Endodermal cell (in vitro differentiated cells): ENCODE data around the gene IL1RAPL2. TPM values are rescaled to one million over a fixed set of nuclear protein-coding genes. Genes with fewer than 3 reads are reported as not detected.
"Not testable (repeated sequence)": the region's sequence is repeated elsewhere in the genome, so short reads cannot be mapped to it uniquely, and the experiment has no call there.

Experiments
- DNase-seq: peaks from one replicate; pipeline ENCODE4 v3.0.0-alpha.2; 2017
- H3K27ac ChIP-seq: 2 replicates; pipeline ENCODE4 v1.5.1; 2013; ENCODE audit warnings: mild to moderate bottlenecking, low read depth, low read length, moderate library complexity
- H3K27me3 ChIP-seq: 2 replicates; pipeline ENCODE4 v1.6.1; 2013; ENCODE audit warnings: mild to moderate bottlenecking, low read length, moderate library complexity; ENCODE audit not compliant: insufficient read depth, control insufficient read depth, poor library complexity, severe bottlenecking
- H3K36me3 ChIP-seq: 2 replicates; pipeline ENCODE4 v1.7.0; 2013; ENCODE audit warnings: mild to moderate bottlenecking, low read length, moderate library complexity; ENCODE audit not compliant: control insufficient read depth, insufficient read depth
- H3K4me1 ChIP-seq: one replicate; pipeline ENCODE4 v1.7.0; 2013; ENCODE audit warnings: low read length; ENCODE audit not compliant: control insufficient read depth, insufficient read depth
- H3K4me3 ChIP-seq: 2 replicates; pipeline ENCODE4 v1.5.1; 2013; ENCODE audit warnings: mild to moderate bottlenecking, low read length, moderate library complexity
- H3K9ac ChIP-seq: 2 replicates; pipeline ENCODE4 v1.6.1; 2013; ENCODE audit warnings: mild to moderate bottlenecking, low read length, moderate library complexity; ENCODE audit not compliant: poor library complexity, severe bottlenecking; ENCODE audit errors: extremely low read depth
- H3K9me3 ChIP-seq: 2 replicates; pipeline ENCODE4 v1.6.1; 2013; ENCODE audit warnings: mild to moderate bottlenecking, low read length, moderate library complexity; ENCODE audit not compliant: control insufficient read depth
- H3K27ac Mint-ChIP-seq: 2 replicates; pipeline ENCODE4 v1.8.0; 2020; ENCODE audit warnings: mixed read lengths
- H3K27me3 Mint-ChIP-seq: 2 replicates; pipeline ENCODE4 v1.8.0; 2021; ENCODE audit warnings: mild to moderate bottlenecking, mixed read lengths; ENCODE audit not compliant: insufficient read depth
- H3K36me3 Mint-ChIP-seq: 2 replicates; pipeline ENCODE4 v1.8.0; 2020; ENCODE audit warnings: low read depth, mixed read lengths
- H3K4me1 Mint-ChIP-seq: 2 replicates; pipeline ENCODE4 v1.8.0; 2020; ENCODE audit warnings: mixed read lengths
- H3K4me3 Mint-ChIP-seq: 2 replicates; pipeline ENCODE4 v1.8.0; 2020; ENCODE audit warnings: mild to moderate bottlenecking, moderate library complexity, mixed read lengths
- H3K9me3 Mint-ChIP-seq: 2 replicates; pipeline ENCODE4 v1.8.0; 2020; ENCODE audit warnings: mild to moderate bottlenecking, mixed read lengths
- CTCF ChIP-seq: fragments of 200-600 bp; sonication (generic); conservative IDR thresholded peaks from 2 replicates; pipeline ENCODE4 v1.5.0; 2021; ENCODE audit warnings: antibody characterized with exemption, mild to moderate bottlenecking
- WGBS, 2 experiments: methylation state at CpG; one replicate each; pipeline versions ENCODE4 v1.1.5 to v1.1.7; 2013; ENCODE audit warnings: missing lambda C conversion rate in 2 of 2, mixed read lengths in 1 of 2; ENCODE audit not compliant: insufficient coverage in 1 of 2, insufficient read length in 1 of 2; 5-methylcytosine and 5-hydroxymethylcytosine counted together
- total RNA-seq, 2 donors: library from RNA; stranded (reverse); fragmentation: NEBNext Ultra II Directional in 1 of 2; extraction: Animal tissue kit (Norgen Biotek cat#: 25700) in 1 of 2; gene quantifications; 2 replicates in 1 of 2; 3 replicates in 1 of 2; pipeline ENCODE4 v1.2.1, GENCODE V29; 2021

IL1RAPL2 gene
- total RNA-seq, 2 donors from 2014 or later = 0.13 TPM; not detected in 1

- no peak for TF ChIP-seq CTCF
- Mint-ChIP-seq H3K4me3 (no peak overlapping the region), H3K27ac (no peak overlapping the region), H3K9me3 (peaks cover 29% of the 10 kb centered on the region), H3K27me3 (no peaks in the 10 kb centered on the region), H3K4me1 (no peaks in the 10 kb centered on the region), H3K36me3 (no peaks in the 10 kb centered on the region)
- H3K9ac ChIP-seq = no peak overlapping the region
- no peak overlapping the region for H3K27ac ChIP-seq
- H3K4me1 ChIP-seq = no peaks in the 10 kb centered on the region
- no peaks in the 10 kb centered on the region for H3K36me3 ChIP-seq
- H3K9me3 ChIP-seq = no peaks in the 10 kb centered on the region
- no peaks in the 10 kb centered on the region for H3K27me3 ChIP-seq
- 91 to 100% methylated on average over 1 to 3 of the region's 3 CpGs for WGBS, 2 experiments
- H3K4me3 ChIP-seq = no peak overlapping the region
- no peak for DNase-seq
Measured at GRCh38 chrX:105229146-105229545, 663.1 kb downstream of the IL1RAPL2 start.

DNA sequence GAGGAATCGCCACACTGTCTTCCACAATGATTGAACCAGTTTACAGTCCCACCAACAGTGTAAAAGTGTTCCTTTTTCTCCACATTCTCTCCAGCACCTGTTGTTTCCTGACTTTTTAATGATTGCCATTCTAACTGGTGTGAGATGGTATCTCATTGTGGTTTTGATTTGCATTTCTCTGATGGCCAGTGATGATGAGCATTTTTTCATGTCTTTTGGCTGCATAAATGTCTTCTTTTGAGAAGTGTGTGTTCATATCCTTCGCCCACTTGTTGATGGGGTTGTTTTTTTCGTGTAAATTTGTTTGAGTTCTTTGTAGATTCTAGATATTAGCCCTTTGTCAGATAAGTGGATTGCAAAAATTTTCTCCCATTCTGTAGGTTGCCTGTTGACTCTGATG, 671.4 kb downstream of the IL1RAPL2 start:
- H3K4me3 ChIP-seq, H3K9ac ChIP-seq, H3K4me3 Mint-ChIP-seq, H3K36me3 ChIP-seq, H3K27ac Mint-ChIP-seq, H3K27me3 Mint-ChIP-seq, H3K27me3 ChIP-seq, H3K4me1 Mint-ChIP-seq, H3K36me3 Mint-ChIP-seq, H3K9me3 ChIP-seq, DNase-seq, H3K27ac ChIP-seq, H3K4me1 ChIP-seq: not testable (repeated sequence)
- peaks cover 14% of the 10 kb centered on the region for H3K9me3 Mint-ChIP-seq
- 89% methylated on average over 3 of the region's 3 CpGs; no CpG with 5 or more reads in 1 of the 2 experiments for WGBS, 2 experiments

DNA sequence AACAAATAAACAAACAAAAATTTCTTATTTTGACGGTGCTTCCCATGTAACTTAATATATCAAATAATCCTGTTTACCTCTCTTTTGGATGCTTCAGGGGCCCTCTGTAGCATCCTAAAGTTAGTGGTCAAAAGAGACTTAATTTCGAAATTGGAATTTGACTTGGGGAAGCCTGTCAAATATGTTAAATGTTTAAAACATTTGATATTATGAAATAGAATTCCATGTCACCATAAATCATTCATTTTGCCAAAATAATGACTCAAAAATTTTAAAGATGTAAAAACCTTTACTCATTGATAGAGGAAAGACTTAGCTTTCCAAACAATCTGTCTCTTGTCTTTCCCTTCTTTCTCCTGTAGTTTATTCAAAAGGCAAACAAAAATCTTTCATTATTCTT, 675.1 kb downstream of the IL1RAPL2 start:
- Mint-ChIP-seq H3K27me3 (no peaks in the 10 kb centered on the region), H3K4me1 (no peaks in the 10 kb centered on the region), H3K9me3 (peaks cover 29% of the 10 kb centered on the region), H3K27ac (no peak overlapping the region), H3K36me3 (no peaks in the 10 kb centered on the region), H3K4me3 (no peak overlapping the region)
- Histone ChIP-seq H3K9me3 (no peaks in the 10 kb centered on the region), H3K9ac (no peak overlapping the region), H3K27me3 (no peaks in the 10 kb centered on the region), H3K4me3 (no peak overlapping the region), H3K4me1 (no peaks in the 10 kb centered on the region), H3K36me3 (no peaks in the 10 kb centered on the region), H3K27ac (no peak overlapping the region)
- DNase-seq = no peak
- TF ChIP-seq CTCF = no peak
- 100% methylated on average over 1 of the region's 2 CpGs for WGBS, 2 experiments
